SK-N-SH (cell line): ENCODE data around the gene GARRE1. TPM values are rescaled to one million over a fixed set of nuclear protein-coding genes. Genes with fewer than 3 reads are reported as not detected.
"Not testable (repeated sequence)": the region's sequence is repeated elsewhere in the genome, so short reads cannot be mapped to it uniquely, and the experiment has no call there.

Experiments
- CTCF ChIA-PET: fragments of 300-600, 350-600 bp; formaldehyde crosslinking; extraction: SDS; loops from one replicate; lab custom pipeline; 2021; lab: Yijun Ruan, JAX
- POLR2A ChIA-PET: fragments of 350-600 bp; sonication (Branson Sonifier 250); formaldehyde crosslinking; extraction: SDS; loops from one replicate; lab custom pipeline; 2020; ENCODE audit warnings: antibody characterized with exemption, inconsistent platforms; lab: Yijun Ruan, JAX
- DNase-seq: peaks from one replicate; pipeline ENCODE4 v3.0.0; 2012
- H2AFZ ChIP-seq: fragments of 200-600 bp; sonication (generic); 2 replicates; pipeline ENCODE4 v1.8.1; 2016; ENCODE audit warnings: antibody characterized with exemption, mild to moderate bottlenecking, low read depth
- H3F3A ChIP-seq: fragments of 200-600 bp; sonication (generic); replicated peaks from 2 replicates; pipeline ENCODE3; 2016; ENCODE audit warnings: antibody characterized with exemption, mild to moderate bottlenecking; ENCODE audit not compliant: insufficient read depth
- H3K27ac ChIP-seq, 2 experiments: fragments of 200-500 bp in 1 of 2; fragments of 200-600 bp in 1 of 2; sonication (Bioruptor generic) in 1 of 2; sonication (generic), shearing (Covaris generic) in 1 of 2; 2 replicates each; pipeline versions ENCODE4 v1.5.1 to v1.6.1; 2014 to 2016; ENCODE audit warnings: low read depth in 2 of 2, inconsistent platforms in 1 of 2, low read length in 1 of 2, mild to moderate bottlenecking in 1 of 2, mixed read lengths in 1 of 2
- H3K27me3 ChIP-seq: fragments of 200-600 bp; sonication (generic), shearing (Covaris generic); 2 replicates; pipeline ENCODE4 v1.6.1; 2016; ENCODE audit warnings: mixed run types; ENCODE audit not compliant: insufficient read depth
- H3K36me3 ChIP-seq, 2 experiments: fragments of 200-500 bp in 1 of 2; fragments of 200-600 bp in 1 of 2; sonication (Bioruptor generic) in 1 of 2; sonication (generic) in 1 of 2; replicated peaks in 1 of 2; 2 replicates each; pipeline versions ENCODE3 to v1.5.1; 2014 to 2016; ENCODE audit warnings: low read length in 1 of 2, mild to moderate bottlenecking in 1 of 2; ENCODE audit not compliant: insufficient read depth in 2 of 2, control insufficient read depth in 1 of 2
- H3K4me1 ChIP-seq, 2 experiments: fragments of 200-500 bp in 1 of 2; fragments of 200-600 bp in 1 of 2; sonication (Bioruptor generic) in 1 of 2; sonication (generic), shearing (Covaris generic) in 1 of 2; 2 replicates each; pipeline versions ENCODE4 v1.5.1 to v1.6.1; 2014 to 2016; ENCODE audit warnings: low read depth in 1 of 2, low read length in 1 of 2, mixed run types in 1 of 2; ENCODE audit not compliant: insufficient read depth in 2 of 2, control insufficient read depth in 1 of 2
- H3K4me2 ChIP-seq: fragments of 200-600 bp; sonication (generic), shearing (Covaris generic); 2 replicates; pipeline ENCODE4 v1.6.1; 2017; ENCODE audit warnings: mixed run types
- H3K4me3 ChIP-seq, 2 experiments: fragments of 200-500 bp in 1 of 2; fragments of 200-600 bp in 1 of 2; sonication (Bioruptor generic) in 1 of 2; sonication (generic), shearing (Covaris generic) in 1 of 2; 2 replicates each; pipeline versions ENCODE4 v1.5.1 to v1.8.1; 2014 to 2016; ENCODE audit warnings: low read depth in 2 of 2, inconsistent platforms in 1 of 2, low read length in 1 of 2, mild to moderate bottlenecking in 1 of 2, mixed read lengths in 1 of 2, moderate library complexity in 1 of 2
- H3K79me2 ChIP-seq: fragments of 200-600 bp; sonication (generic); 2 replicates; pipeline ENCODE4 v1.8.1; 2017; ENCODE audit warnings: mild to moderate bottlenecking; ENCODE audit not compliant: insufficient read depth
- H3K9ac ChIP-seq: fragments of 200-600 bp; sonication (generic); 2 replicates; pipeline ENCODE4 v1.6.1; 2017; ENCODE audit warnings: mixed run types
- H3K9me2 ChIP-seq: fragments of 200-600 bp; sonication (generic); 2 replicates; pipeline ENCODE4 v1.6.1; 2017; ENCODE audit warnings: mixed run types
- H3K9me3 ChIP-seq: fragments of 200-600 bp; sonication (generic); 2 replicates; pipeline ENCODE4 v1.6.1; 2017; ENCODE audit warnings: mixed run types, mild to moderate bottlenecking, moderate library complexity
- H4K20me1 ChIP-seq: fragments of 200-600 bp; sonication (generic); 2 replicates; pipeline ENCODE4 v1.6.1; 2017; ENCODE audit warnings: mild to moderate bottlenecking, mixed run types; ENCODE audit not compliant: insufficient read depth
- EP300 ChIP-seq, 2 experiments: IDR thresholded peaks; 2 replicates each; pipeline versions ENCODE4 v1.4.0 to v1.6.1; 2012; ENCODE audit warnings: borderline replicate concordance in 1 of 2, low read depth in 1 of 2, low read length in 1 of 2
- FOSL2 ChIP-seq: IDR thresholded peaks from 2 replicates; pipeline ENCODE4 v1.4.0; 2012; ENCODE audit warnings: low read depth, mild to moderate bottlenecking, moderate library complexity, borderline replicate concordance
- FOXJ3 ChIP-seq: sonication (generic); formaldehyde crosslinking; IDR thresholded peaks from 2 replicates; pipeline ENCODE4 v1.5.1; 2020; ENCODE audit warnings: mild to moderate bottlenecking, missing genetic modification reagents
- FOXM1 ChIP-seq: IDR thresholded peaks from 2 replicates; pipeline ENCODE4 v1.4.0; 2012; ENCODE audit warnings: low read depth, mild to moderate bottlenecking
- JUND ChIP-seq: IDR thresholded peaks from 2 replicates; pipeline ENCODE4 v1.4.0; 2012
- NFIC ChIP-seq: IDR thresholded peaks from 2 replicates; pipeline ENCODE4 v1.4.0; 2012; ENCODE audit warnings: borderline replicate concordance
- NRF1 ChIP-seq: IDR thresholded peaks from 2 replicates; pipeline ENCODE4 v1.6.1; 2012; ENCODE audit warnings: low read depth, mild to moderate bottlenecking, low read length
- POLR2AphosphoS5 ChIP-seq: IDR thresholded peaks from 2 replicates; pipeline ENCODE4 v1.6.1; 2012; ENCODE audit warnings: low read depth, low read length
- RCOR1 ChIP-seq: fragments of 150-350 bp; IDR thresholded peaks from 2 replicates; pipeline ENCODE4 v1.6.1; 2017; ENCODE audit warnings: antibody characterized with exemption, low read length
- RXRA ChIP-seq: IDR thresholded peaks from 2 replicates; pipeline ENCODE4 v1.4.0; 2012; ENCODE audit warnings: low read depth, mild to moderate bottlenecking, borderline replicate concordance
- SIN3A ChIP-seq: IDR thresholded peaks from 2 replicates; pipeline ENCODE4 v1.6.1; 2012; ENCODE audit warnings: low read depth, mild to moderate bottlenecking, low read length, moderate library complexity, borderline replicate concordance
- TCF12 ChIP-seq: IDR thresholded peaks from 2 replicates; pipeline ENCODE4 v1.4.0; 2012
- TEAD4 ChIP-seq: IDR thresholded peaks from 2 replicates; pipeline ENCODE4 v1.4.0; 2012; ENCODE audit warnings: mild to moderate bottlenecking, borderline replicate concordance; ENCODE audit not compliant: insufficient read depth
- WGBS: methylation state at CpG from one replicate; pipeline ENCODE4 v1.1.6; 2017; ENCODE audit warnings: low lambda C conversion rate; 5-methylcytosine and 5-hydroxymethylcytosine counted together
- polyA plus RNA-seq, 3 experiments: library from polyadenylated mRNA; depleted of rRNA; stranded (reverse); fragments of >200 nt; gene quantifications; 2 replicates each; pipeline ENCODE4 v1.2.3, GENCODE V29; 2012
- TF ChIP-seq, protein P1 (sequence below): IDR thresholded peaks from 2 replicates; pipeline ENCODE4 v1.4.0; 2012; ENCODE audit warnings: low read depth, borderline replicate concordance
- TF ChIP-seq, protein P2 (sequence below): IDR thresholded peaks from 2 replicates; pipeline ENCODE4 v1.6.1; 2012; ENCODE audit warnings: mild to moderate bottlenecking, low read depth, low read length, moderate library complexity
- TF ChIP-seq, protein P3 (sequence below): IDR thresholded peaks from 2 replicates; pipeline ENCODE4; 2012
- TF ChIP-seq, protein P4 (sequence below): IDR thresholded peaks from 2 replicates; pipeline ENCODE4 v1.4.0; 2012; ENCODE audit warnings: low read depth, borderline replicate concordance

GARRE1 gene
- polyA plus RNA-seq, 1 of the 3 experiments (the other 2 are of a cell fraction): 9.7 TPM

DNA sequence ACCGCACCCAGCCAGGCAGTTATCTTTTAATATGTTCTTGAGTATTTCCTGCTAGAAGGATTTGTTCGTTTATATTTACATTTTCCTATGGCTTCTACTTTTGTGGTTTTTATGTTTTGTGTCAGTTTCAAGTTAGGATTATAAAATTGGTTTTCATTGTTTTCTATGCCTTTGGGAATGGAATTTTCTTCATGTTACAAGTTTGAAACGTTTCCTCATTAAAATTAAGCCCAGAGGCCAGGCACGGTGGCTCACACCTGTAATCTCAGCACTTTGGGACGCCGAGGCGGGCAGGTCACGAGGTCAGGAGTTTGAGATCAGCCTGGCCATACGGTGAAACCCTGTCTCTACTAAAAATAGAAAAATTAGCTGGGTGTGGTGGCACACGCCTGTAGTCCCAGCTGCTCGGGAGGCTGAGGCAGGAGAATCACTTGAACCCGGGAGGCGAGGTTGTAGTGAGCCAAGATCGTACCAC lies 37.6 kb upstream of the GARRE1 start:
- H2AFZ ChIP-seq, DNase-seq, H3K27me3 ChIP-seq, H3K9me3 ChIP-seq, H3K4me3 ChIP-seq, H3K9me2 ChIP-seq, H3K4me2 ChIP-seq, H3K9ac ChIP-seq, H3K27ac ChIP-seq: not testable (repeated sequence)
- Histone ChIP-seq H4K20me1 (peaks cover 87% of the 10 kb centered on the region), H3K36me3 (peaks cover 39 to 53% of the 10 kb centered on the region in 2 experiments), H3K4me1 (peaks cover 6 to 17% of the 10 kb centered on the region in 2 experiments), H3K79me2 (peaks cover 34% of the 10 kb centered on the region), H3F3A (peaks cover 27% of the 10 kb centered on the region)
- WGBS: 89% methylated on average over 14 of the region's 14 CpGs
- ChIA-PET POLR2A (interaction anchor here (0.6 kb wide), 1 partner anchor 9 kb away, joined by 4 read pairs; no protein-coding TSS in a partner anchor), CTCF (interaction anchor here (1.6 kb wide), 1 partner anchor 439 kb away, joined by 4 read pairs; no protein-coding TSS in a partner anchor)

DNA sequence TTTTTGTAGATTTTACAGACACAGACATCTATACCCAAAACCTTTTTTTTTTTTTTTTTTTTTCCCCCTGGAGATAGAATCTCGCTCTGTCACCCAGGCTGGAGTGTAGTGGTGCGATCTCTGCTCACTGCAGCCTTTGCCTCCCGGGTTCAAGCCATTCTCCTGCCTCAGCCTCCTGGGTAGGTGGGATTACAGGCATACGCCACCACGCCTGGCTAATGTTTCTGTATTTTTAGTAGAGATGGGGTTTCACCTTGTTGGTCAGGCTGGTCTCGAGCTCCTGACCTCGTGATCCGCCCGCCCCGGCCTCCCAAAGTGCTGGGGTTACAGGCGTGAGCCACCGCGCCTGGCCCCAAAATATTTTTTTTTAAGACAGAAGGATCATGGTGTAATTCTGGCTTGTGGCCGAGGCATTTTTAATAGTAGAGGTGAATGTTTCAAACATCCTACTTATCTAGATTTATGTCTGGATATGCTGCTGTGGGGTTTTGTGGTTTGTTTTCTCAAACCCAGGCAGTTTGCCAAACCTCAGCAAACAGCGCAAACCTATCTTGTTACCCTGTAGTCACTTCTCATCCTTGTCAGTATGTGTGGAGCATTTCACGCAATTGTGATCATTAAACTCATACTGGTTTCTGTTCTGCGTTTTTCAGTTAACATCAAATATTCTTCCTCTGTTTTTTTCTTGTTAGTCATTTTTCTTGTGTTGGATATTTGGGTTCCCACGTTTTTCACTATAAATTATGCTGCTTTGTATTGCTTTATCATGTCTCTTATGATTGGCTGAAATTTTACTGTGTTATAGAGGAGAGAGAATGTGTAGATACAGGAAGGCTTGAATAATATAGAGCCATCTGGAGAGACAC lies 36.2 kb upstream of the GARRE1 start:
- Histone ChIP-seq H4K20me1 (peaks cover 89% of the 10 kb centered on the region), H3K4me2 (peak overlapping the region; percentile 7; the same call in 1 of the 2 replicates), H3K4me1 (peaks cover 6 to 17% of the 10 kb centered on the region in 2 experiments), H3K27ac (peak overlapping the region; percentile 60 to 66), H3K79me2 (peaks cover 41% of the 10 kb centered on the region), H2AFZ (no peak overlapping the region), H3K36me3 (peaks cover 46 to 61% of the 10 kb centered on the region in 2 experiments), H3K9ac (0 out of 2 replicates have a peak overlapping the region, but pooled peaks have one; percentile 1), H3F3A (peaks cover 27% of the 10 kb centered on the region), H3K9me3 (no peaks in the 10 kb centered on the region), H3K4me3 (no peak overlapping the region), H3K27me3 (no peaks in the 10 kb centered on the region), H3K9me2 (no peaks in the 10 kb centered on the region)
- CTCF ChIA-PET: interaction anchor here (1.5 to 2.8 kb wide), 3 partner anchors 9 to 440 kb away, joined by 4 to 12 read pairs (median 7); no protein-coding TSS in a partner anchor
- TF ChIP-seq RXRA (peak; percentile 85; the same call in 1 of the 2 replicates), EP300 (IDR thresholded peaks at IDR 0.05; ENCODE audit: borderline replicate concordance in 1 of 2, low read depth in 1 of 2, low read length in 1 of 2) (peak; percentile 61 to 85; a peak in 3 of 4 replicates), TCF12 (peak; percentile 88), TEAD4 (peak; percentile 91), RCOR1 (peak; percentile 47; the same call in 1 of the 2 replicates), SIN3A (peak; percentile 86; the same call in 1 of the 2 replicates), FOXJ3 (CRISPR knock-in tag) (no peak), JUND (peak; percentile 89), FOXM1 (no peak), NFIC (peak; percentile 99), POLR2AphosphoS5 (peak; percentile 87; the same call in 1 of the 2 replicates), NRF1 (no peak), FOSL2 (peak; percentile 58)
- TF ChIP-seq, protein P1, sequence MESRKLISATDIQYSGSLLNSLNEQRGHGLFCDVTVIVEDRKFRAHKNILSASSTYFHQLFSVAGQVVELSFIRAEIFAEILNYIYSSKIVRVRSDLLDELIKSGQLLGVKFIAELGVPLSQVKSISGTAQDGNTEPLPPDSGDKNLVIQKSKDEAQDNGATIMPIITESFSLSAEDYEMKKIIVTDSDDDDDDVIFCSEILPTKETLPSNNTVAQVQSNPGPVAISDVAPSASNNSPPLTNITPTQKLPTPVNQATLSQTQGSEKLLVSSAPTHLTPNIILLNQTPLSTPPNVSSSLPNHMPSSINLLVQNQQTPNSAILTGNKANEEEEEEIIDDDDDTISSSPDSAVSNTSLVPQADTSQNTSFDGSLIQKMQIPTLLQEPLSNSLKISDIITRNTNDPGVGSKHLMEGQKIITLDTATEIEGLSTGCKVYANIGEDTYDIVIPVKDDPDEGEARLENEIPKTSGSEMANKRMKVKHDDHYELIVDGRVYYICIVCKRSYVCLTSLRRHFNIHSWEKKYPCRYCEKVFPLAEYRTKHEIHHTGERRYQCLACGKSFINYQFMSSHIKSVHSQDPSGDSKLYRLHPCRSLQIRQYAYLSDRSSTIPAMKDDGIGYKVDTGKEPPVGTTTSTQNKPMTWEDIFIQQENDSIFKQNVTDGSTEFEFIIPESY: peak; percentile 81; the same call in 1 of the 2 replicates
- TF ChIP-seq, protein P2, sequence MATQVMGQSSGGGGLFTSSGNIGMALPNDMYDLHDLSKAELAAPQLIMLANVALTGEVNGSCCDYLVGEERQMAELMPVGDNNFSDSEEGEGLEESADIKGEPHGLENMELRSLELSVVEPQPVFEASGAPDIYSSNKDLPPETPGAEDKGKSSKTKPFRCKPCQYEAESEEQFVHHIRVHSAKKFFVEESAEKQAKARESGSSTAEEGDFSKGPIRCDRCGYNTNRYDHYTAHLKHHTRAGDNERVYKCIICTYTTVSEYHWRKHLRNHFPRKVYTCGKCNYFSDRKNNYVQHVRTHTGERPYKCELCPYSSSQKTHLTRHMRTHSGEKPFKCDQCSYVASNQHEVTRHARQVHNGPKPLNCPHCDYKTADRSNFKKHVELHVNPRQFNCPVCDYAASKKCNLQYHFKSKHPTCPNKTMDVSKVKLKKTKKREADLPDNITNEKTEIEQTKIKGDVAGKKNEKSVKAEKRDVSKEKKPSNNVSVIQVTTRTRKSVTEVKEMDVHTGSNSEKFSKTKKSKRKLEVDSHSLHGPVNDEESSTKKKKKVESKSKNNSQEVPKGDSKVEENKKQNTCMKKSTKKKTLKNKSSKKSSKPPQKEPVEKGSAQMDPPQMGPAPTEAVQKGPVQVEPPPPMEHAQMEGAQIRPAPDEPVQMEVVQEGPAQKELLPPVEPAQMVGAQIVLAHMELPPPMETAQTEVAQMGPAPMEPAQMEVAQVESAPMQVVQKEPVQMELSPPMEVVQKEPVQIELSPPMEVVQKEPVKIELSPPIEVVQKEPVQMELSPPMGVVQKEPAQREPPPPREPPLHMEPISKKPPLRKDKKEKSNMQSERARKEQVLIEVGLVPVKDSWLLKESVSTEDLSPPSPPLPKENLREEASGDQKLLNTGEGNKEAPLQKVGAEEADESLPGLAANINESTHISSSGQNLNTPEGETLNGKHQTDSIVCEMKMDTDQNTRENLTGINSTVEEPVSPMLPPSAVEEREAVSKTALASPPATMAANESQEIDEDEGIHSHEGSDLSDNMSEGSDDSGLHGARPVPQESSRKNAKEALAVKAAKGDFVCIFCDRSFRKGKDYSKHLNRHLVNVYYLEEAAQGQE: 0 out of 2 replicates have a peak, but pooled peaks have one; percentile 8
- TF ChIP-seq, protein P3, sequence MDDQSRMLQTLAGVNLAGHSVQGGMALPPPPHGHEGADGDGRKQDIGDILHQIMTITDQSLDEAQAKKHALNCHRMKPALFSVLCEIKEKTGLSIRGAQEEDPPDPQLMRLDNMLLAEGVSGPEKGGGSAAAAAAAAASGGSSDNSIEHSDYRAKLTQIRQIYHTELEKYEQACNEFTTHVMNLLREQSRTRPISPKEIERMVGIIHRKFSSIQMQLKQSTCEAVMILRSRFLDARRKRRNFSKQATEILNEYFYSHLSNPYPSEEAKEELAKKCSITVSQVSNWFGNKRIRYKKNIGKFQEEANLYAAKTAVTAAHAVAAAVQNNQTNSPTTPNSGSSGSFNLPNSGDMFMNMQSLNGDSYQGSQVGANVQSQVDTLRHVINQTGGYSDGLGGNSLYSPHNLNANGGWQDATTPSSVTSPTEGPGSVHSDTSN: peak; percentile 96
- TF ChIP-seq, protein P4, sequence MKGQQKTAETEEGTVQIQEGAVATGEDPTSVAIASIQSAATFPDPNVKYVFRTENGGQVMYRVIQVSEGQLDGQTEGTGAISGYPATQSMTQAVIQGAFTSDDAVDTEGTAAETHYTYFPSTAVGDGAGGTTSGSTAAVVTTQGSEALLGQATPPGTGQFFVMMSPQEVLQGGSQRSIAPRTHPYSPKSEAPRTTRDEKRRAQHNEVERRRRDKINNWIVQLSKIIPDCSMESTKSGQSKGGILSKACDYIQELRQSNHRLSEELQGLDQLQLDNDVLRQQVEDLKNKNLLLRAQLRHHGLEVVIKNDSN: no peak
- 54% methylated on average over 17 of the region's 18 CpGs for WGBS
- POLR2A ChIA-PET: no interaction called here
- DNase-seq: peak; percentile 46
